GM18519 (cell line): ENCODE measurements around the gene CHFR.
"Not testable (repeated sequence)": the region's sequence is repeated elsewhere in the genome, so short reads cannot be mapped to it uniquely, and the experiment has no call there.

Experiments used
- ATAC-seq: cut with Tn5 transposase; IDR thresholded peaks from one replicate; pipeline ENCODE4 v1.9.1; 2021; ENCODE audit warnings: mild to moderate bottlenecking, moderate library complexity; ENCODE audit not compliant: unreplicated experiment, low FRiP score

The CHFR gene

DNA sequence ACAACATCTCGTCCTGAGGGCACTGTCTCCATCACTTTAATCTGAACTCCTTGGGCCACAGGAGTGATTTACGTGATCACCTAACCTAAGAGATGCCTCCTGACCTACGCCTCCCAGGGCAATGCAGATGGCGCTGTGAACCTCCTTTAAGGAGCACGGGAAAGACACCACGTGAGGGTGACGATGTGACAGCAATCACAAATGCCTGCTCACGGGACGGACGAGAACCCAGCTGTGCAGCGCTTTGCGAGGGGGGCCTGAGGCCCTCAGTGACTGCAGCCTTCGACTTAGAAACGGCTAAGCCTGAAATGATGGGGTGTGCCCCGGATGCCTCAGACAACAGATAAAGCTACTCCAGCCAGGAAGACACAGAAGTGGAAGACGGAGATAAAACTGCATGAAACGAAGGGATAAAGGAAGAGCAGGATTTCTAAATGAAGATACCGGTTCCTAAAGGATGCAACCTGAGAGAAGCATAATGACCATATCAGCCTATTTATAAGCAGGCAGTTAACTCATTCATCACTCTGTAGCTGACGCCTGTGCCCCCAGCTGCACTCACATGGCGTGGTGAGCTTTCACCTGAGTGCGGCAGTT, 44.9 kb downstream of the CHFR start:
- ATAC-seq = no peak

DNA sequence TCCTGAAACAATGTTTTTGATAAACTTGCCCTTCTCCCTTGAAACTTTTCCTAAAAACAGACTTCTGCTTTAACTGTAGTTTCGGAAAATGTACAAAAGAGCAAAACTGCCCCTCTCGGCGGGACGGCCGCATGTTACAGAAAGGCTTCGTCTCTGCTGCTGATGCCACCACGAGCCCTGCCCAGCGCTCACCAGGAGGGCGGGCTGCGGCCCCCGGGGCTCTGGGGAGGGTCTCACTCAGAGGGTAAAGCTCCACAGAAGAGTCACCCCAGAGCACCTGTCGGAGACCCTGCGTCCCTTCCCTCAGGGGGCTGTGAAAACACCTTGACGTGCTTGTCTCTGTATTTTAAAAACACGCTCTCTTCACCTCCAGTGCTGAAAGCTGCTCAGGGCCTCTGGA, 46.3 kb downstream of the CHFR start:
- ATAC-seq = no peak

DNA sequence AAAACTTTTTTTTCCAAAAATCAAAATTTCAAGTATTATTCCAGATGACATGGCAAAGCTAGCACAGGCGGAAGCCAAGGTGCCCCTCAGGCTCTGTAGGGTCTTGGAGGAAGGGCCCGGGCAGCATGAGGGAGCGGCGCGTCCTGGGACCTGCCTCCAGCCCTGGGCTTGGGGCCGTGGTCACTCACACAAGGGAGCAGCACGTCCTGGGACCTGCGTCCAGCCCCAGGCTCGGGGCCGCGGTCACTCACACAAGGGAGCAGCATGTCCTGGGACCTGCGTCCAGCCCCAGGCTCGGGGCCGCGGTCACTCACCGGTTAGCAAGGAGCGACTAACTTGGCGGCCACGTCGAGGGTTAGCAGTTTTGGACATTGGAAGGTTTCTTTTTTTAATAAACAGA, 46.9 kb downstream of the CHFR start:
- ATAC-seq = no peak

DNA sequence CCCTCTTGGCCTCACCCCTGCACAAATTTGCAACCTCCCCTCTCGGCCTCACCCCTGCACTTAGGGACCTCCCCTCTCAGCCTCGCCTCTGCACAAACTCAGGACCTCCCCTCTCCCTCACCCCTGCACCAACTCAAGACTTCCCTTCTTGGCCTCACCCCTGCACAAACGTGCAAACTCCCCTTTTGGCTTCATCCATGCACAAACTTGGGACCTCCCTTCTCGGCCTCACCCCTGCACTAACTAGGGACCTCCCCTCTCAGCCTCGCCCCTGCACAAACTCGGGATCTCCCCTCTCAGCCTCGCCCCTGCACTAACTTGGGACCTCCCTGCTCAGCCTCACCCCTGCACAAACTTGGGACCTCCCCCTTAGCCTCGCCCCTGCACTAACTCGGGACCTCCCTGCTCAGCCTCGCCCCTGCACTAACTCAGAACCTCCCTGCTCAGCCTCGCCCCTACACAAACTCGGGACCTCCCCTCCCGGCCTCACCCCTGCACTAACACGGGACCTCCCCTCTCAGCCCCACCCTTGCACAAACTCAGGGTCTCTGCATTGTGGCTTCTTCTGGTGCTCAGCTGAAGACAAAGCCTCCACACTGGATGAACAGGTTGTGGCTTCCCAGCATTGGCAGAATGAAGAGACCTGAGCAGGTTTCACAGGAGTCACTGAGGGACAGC, 47.7 kb downstream of the CHFR start:
- no peak for ATAC-seq

DNA sequence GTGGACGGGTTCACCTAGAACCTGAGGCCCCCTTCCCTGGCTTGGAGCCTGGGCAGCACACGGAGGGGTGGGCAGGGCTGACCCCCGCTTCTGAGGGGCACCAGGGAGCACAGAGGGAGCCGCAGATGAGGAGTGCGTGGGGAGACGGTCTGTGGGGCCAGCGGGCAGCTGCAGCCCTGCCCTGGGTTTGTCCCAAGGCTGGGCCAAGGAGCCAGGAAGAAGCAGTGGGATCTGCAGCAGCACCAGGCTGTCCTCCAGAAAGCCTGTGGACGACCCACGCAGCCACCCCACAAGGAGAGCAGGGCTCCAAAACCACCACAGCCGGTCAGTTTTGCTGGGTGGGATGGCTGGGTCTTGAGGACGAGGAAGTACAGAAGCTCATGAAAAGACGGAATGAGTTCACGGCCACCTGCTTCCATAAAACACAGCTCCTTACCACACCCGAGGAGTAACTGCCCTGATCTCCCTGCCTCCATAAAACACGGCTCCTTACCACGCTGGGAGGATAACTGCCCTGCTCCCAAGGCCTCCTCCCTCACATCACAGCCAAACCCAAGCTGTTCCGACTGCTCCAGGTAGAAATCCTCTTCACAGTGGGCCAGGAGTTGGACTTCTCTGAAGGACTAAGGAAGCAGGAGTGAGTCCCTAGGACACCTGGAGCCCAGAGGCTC, 48.9 kb downstream of the CHFR start:
- ATAC-seq = no peak

DNA sequence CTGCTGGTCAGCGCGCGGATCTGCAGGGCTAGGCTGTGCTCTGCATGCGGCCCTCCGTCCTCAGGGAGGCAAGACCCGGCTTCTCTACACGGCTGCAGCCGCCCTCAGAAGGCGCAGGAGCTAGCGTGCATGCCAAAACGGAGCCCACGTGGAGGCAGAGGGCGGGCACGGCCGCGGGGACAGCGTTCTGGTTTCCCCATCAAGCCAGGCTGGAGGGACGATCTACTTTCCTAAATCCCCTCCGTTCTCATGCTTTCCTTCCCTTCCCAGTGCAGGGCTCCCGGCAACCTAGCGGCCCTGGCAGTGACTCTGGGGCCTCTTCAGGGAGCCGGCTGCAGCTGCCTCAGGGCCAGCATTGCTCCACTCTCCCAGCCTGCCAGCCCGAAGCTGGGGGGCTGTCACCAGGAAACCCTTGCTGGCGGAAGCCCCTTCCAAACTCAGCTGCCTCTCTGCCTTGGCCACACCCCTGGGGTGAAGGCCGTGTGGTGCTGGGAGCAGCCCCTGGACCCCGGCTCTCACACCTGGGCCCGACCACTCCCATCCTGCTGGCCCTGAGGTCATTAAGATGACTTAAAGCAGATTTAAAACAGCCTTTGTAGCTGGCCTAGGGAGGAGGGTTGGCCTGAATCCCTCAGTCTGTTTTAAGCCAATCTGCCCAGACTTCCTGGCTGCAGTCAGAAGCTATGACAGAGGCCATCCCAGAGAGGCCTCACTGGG, 49.6 kb downstream of the CHFR start:
- ATAC-seq = no peak

DNA sequence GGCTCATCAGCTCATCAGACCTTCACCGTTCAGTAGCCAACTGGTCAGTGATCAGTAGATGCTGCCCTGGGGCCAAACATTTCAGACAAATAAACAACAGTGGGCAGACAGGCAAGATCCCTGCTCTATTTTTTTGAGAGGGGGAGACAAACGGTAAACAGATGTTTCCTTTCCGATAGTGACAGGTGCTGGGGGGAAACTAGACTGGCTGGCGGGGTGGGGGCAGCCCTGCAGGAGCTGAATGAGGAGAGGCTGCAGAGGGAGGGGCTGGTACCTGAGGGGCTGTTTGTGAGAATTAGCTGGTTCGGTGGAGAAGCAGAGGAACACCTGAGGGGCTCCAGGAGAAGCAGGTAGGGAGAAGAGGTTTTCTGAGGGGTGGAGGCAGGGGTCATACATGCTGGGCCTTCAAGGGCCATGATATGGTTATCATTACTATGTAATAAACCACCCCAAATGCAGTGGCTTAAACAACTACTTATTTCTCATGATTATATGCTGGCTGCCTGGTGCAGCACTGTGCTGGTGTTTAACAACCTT, 50.5 kb downstream of the CHFR start:
- ATAC-seq = no peak

DNA sequence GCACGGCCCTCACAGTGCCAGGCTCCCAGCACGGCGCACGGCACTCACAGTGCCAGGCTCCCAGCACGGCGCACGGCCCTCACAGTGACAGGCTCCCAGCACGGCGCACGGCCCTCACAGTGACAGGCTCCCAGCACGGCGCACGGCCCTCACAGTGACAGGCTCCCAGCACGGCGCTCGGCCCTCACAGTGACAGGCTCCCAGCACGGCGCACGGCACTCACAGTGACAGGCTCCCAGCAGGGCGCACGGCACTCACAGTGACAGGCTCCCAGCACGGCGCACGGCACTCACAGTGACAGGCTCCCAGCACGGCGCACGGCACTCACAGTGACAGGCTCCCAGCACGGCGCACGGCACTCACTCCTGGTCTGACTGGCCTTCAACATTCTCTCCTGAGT, 51.2 kb downstream of the CHFR start:
- ATAC-seq = not testable (repeated sequence)

DNA sequence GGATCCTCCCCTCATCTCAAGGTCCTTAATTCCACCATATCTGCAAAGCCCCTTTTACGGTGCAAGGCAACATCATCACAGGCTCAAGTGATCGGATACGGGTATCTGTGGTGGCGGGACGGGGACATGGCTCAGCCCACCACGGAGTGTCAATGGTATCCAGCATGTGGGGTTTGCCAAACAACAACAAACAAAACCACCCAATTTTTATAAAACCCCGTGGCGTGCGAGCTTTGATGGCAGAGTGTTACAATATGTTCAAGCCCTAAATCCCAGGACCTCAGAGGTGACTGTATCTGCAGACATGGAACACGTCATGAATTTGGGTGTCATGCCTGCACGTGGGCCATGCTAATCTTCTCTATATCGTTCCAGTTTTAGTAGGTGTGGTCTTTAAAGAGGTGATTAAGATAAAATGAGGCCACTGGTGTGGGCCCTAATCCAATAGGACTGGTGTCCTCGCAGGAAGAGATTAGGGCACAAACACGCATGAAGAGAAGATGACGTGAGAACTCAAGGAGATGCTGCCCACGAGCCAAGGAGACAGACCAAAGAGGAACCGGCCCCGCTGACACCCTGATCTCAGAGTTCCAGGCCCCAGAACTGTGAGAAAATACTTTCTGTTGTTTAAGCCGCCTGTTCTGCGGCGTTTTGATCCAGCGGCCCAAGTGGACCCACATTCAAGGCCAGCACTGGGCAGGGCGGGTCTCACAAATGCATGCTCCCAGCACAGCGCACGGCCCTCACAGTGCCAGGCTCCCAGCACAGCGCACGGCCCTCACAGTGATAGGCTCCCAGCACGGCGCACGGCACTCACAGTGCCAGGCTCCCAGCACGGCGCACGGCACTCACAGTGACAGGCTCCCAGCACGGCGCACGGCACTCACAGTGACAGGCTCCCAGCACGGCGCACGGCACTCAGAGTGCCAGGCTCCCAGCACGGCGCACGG, 52.1 kb downstream of the CHFR start:
- ATAC-seq = no peak

DNA sequence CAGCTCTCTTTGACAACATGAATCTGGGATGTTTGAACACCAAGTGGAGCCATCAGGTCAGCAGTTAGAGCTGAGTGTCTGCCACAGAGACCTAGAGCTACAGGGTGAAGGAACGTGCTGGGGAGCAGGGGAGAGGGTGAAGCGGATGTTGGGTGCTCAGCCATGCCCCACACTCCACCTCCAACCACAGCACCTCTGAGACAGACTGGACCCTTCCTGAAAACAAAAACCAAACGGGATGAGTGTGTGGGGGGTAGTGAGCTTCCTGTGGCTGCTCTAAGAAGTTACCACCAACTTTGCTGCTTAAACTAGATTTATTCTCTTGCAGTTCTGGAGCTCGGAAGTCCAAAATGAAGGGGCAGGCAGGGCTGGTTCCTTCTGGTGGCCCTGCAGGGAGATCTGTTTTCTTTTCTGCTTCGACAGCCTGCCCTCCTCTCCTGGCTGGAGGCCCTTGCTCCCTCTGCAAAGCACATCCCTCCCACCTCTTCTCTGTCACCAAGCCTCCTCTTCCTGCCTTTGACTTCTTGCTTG, 53.2 kb downstream of the CHFR start:
- no peak for ATAC-seq

DNA sequence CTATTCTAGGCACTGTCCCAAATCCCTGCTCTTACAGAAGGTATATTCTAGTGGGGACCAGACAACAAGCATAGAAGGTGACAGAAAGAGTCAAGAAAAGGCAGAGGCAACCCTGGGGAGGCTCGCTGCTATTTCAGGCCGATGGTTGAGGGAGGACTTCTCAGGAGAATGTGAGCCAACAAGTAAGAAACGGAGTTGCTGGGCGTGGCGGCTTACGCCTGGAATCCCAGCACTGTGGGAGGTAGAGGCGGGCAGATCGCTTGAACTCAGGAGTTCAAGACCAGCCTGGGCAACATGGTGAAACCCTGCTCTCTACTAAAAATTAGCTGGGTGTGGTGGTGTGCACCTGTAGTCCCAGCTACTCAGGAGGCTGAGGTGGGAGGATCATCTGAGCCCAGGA, 54.1 kb downstream of the CHFR start:
- no peak for ATAC-seq

DNA sequence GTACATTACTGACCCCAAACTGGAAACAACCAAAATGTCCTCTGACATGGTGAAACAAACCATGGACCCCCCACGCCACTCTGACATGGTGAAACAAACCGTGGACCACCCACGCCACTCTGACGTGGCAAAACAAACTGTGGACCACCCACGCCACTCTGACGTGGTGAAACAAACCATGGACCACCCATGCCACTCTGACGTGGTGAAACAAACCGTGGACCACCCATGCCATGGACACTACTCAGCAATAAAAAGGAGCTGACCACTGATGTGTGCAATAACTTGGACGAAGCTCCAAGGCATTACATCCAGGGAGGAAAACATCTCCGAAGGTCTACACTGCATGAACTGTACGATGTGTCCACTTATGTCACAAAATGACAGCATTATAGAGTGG, 55.6 kb downstream of the CHFR start:
- no peak for ATAC-seq

DNA sequence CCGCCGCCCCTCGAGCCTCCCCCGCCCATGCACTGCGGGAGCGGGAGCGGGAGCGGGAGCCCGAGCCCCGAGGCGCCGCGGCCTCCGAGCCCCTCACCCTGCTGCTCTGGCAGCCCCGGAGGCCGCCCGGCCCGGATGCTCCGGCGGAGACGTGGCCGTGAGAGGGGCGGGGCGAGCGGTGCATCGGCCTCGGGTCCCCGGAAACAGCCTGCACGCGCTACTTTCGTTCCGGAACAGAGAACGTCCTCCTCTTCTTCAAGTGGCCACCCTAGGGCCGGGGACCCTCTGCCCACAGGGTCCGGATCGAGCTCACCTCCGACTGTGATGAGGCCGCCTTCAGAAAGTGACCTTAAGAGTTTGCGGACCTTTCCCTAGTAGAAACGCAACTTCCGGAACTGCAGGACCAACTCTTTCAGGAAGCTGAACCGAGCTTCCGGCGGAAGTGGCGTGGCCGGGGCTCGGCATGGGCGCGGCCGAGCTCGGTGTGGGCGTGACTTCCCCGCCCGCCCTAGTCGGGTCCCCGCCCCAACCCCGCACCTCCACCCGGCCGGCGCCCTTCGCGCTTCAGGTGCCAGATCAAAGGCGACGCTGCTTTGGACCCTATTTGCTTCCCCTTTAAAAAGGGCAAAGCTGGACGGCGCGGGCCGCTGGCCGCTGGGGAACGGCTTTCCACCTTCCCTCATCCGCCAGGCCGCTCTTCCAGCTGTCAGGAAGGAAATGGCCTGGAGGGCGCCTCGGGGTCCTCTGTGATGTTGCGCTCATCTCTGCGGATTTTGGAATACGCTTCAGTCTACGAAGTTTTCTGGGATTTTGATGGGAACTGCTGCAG, 58.5 kb downstream of the CHFR start, which contains the start of gene GOLGA3:
GOLGA3 (minus strand) TSS at position 164 of the 829 bp plus-strand sequence. CDS start 6,741 bp downstream, outside the sequence.
- ATAC-seq = peak; percentile 66

DNA sequence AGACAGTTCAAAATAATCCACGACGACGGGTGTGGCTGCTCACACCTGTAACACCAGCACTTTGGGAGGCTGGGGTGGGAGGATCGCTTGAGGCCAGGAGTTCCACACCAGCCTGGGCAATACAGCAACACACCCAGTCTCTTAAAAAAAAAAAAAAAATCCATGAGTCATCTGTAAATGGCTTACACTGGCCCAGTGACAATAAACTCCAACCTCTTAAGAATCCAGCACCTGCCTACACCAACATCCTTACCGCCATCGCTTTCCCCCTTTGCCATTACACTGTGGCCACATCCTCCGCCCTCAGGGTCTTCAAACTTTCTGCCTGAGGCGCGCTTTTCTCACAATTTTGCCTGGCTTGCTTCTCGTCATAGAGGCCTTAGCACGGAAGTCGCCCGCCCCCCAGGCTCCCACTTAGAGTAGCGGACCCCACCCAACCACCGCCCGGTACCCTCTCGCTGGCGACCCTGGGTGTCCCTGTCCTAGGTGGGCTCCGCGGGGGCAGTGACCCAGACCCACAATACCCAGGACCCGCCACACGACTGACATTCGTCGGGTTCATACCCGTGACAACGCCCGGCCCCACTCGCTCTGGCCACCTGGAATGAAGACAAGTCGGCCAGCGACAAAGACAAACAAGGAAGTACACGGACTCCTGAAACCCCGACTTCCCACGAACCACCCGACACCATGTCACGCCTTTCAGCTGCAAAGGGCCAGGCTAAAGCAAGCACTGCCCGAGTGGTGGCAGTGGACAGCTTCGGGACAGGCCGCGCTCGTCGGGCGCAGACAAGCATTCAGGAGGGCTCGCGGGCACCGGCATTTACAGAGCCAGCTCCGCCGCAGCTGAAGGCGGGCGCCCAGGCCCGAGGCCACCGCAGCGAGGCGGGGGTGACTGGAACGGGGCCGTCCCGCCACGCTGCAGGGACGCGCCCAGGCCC, 59.4 kb downstream of the CHFR start:
- ATAC-seq = peak; percentile 19

DNA sequence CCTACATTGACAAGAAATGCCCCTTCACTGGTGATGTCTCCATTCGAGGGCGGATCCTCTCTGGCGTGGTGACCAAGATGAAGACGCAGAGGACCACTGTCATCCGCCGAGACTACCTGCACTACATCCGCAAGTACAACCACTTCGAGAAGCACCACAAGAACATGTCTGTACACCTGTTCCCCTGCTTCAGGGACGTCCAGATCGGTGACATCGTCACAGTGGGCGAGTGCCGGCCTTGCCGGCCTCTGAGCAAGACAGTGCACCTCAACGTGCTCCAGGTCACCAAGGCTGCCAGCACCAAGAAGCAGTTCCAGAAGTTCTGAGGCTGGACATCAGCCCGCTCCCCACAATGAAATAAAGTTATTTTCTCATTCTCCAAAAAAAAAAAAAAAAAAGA, 61.5 kb downstream of the CHFR start:
- ATAC-seq = no peak

DNA sequence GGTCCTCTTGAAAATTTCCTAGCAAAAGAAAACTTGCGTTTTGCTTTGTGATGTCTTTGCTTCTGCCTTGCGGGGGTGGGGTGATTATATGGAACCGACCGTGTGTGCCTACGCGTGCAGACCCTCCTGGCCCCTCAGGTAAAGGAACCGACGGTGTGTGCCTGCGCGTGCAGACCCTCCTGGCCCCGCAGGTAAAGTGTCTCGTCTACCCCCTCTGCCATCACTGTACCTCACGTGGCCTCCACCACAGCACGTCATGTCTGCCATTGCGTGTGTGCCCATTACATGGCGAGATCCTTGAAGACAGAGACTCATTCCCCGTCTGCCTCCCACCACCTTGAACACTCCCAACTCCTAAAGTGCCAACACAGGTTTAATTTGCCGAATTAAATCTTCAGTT, 62.3 kb downstream of the CHFR start:
- ATAC-seq = no peak

DNA sequence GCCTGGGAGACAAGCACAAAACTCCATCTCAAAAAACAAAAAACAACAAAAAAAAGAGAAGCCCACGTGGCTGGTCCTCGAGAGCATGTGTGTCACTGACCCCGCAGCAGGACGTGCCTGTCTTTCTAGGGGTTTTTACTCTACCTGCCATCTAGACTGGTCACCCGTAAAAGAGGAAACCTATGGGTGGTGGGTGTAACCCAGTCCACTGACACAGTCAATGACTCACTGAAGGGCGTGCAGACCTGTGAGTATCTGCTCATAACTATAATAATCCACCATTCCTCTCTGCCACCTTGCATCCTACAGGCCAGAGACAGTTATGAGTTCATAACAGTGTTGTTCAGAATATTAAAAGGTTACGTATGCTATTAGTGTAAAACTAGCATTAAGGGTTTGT, 63.4 kb downstream of the CHFR start:
- no peak for ATAC-seq

DNA sequence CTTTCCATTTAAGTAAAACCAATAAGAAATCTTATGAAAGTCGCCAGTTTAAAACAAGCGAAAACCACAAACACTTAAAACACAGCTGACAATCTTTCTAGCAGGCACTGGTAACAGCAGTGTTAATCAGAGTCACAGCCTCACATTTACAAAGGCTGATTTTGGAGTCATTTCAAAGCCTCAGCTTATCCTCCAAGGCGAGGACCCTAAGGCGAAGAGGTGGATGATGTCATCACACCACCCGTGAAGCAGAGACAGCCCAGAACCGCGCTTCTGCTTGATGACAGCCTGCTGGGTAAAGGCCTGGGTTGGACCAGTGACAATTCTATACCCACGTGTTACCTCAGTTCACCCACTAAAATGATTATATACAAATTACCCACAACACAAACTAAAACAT, 68.8 kb downstream of the CHFR start:
- no peak for ATAC-seq
